ENCODE results near the gene MACROD2. TPM values are rescaled to one million over a fixed set of nuclear protein-coding genes. Genes with fewer than 3 reads are reported as not detected.

Gene MACROD2
- polyA plus RNA-seq, 1 donor (not counting 4 experiments of a cell fraction or from before 2014, with no cell fraction given), result 0.71 TPM

DNA sequence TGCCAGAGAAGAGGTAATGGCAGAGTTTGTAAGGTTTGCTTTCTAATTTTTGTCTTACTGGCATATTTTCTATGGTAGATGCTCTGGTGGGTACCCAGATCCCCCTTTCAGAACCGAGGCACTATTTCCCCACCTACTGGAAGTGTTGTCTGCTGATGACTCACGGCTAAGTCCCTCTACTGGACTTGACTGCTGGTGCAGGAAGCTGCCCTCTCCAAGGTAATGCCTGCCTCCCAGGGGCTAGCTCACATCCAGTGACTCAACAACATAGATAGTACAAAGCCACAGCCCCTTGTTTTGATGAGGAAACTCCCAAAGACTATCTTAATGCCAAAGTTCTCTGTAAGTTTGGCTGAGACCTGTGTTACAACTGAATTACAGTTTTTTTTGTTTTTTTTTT lies 627.5 kb downstream of the MACROD2 start:
- no peaks in the 10 kb centered on the region for H3K9me3 ChIP-seq (ENCODE audit: control insufficient read depth, low read depth, low read length)
- DNase-seq (ENCODE audit: low read depth, low spot score) (peak; percentile 44), FAIRE-seq (peak; percentile 93)
- no peaks in the 10 kb centered on the region for H3K9me1 ChIP-seq (ENCODE audit: control insufficient read depth, extremely low read depth, insufficient read depth, low read length)
- dilution Hi-C loops (cut with MboI; ENCODE audit: extremely low pct_ligation_motif_present, low sequenced_read_pairs), result no loop called here
- H3K9ac ChIP-seq (ENCODE audit: control insufficient read depth, extremely low read depth, insufficient read depth, low read length), result no peak overlapping the region
- H3K4me2 ChIP-seq (ENCODE audit: control insufficient read depth, extremely low read depth, insufficient read depth, low read depth, low read length), result no peak overlapping the region
- H3K4me1 ChIP-seq (ENCODE audit: control insufficient read depth, extremely low read depth, insufficient read depth, low read length), result peaks cover 6% of the 10 kb centered on the region
- H3K79me2 ChIP-seq (ENCODE audit: control insufficient read depth, insufficient read depth, low read length), result no peaks in the 10 kb centered on the region
- no peak overlapping the region for H2AFZ ChIP-seq (ENCODE audit: control insufficient read depth, low read length)
- no peaks in the 10 kb centered on the region for H4K20me1 ChIP-seq (ENCODE audit: control insufficient read depth, extremely low read depth, insufficient read depth, low read length)
- H3K27ac ChIP-seq (ENCODE audit: control insufficient read depth, insufficient read depth, low read length), result no peak overlapping the region
- H3K27me3 ChIP-seq (ENCODE audit: control insufficient read depth, extremely low read depth, insufficient read depth, low read length), result no peaks in the 10 kb centered on the region
- no peak overlapping the region for H3K4me3 ChIP-seq (ENCODE audit: control insufficient read depth in 2 of 3, extremely low read depth in 1 of 3, insufficient read depth in 2 of 3, low read depth in 1 of 3, low read length in 3 of 3)
- H3K36me3 ChIP-seq (ENCODE audit: control insufficient read depth in 2 of 2, extremely low read depth in 1 of 2, insufficient read depth in 2 of 2, low read length in 2 of 2), result no peaks in the 10 kb centered on the region
- TF ChIP-seq EZH2 (IDR thresholded peaks at IDR 0.05; ENCODE audit: low read length), result no peak
- TF ChIP-seq, protein P1, sequence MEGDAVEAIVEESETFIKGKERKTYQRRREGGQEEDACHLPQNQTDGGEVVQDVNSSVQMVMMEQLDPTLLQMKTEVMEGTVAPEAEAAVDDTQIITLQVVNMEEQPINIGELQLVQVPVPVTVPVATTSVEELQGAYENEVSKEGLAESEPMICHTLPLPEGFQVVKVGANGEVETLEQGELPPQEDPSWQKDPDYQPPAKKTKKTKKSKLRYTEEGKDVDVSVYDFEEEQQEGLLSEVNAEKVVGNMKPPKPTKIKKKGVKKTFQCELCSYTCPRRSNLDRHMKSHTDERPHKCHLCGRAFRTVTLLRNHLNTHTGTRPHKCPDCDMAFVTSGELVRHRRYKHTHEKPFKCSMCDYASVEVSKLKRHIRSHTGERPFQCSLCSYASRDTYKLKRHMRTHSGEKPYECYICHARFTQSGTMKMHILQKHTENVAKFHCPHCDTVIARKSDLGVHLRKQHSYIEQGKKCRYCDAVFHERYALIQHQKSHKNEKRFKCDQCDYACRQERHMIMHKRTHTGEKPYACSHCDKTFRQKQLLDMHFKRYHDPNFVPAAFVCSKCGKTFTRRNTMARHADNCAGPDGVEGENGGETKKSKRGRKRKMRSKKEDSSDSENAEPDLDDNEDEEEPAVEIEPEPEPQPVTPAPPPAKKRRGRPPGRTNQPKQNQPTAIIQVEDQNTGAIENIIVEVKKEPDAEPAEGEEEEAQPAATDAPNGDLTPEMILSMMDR (optimal IDR thresholded peaks at IDR 0.05 in 1 of 3, IDR thresholded peaks at IDR 0.05 in 1 of 3, conservative IDR thresholded peaks at IDR 0.05 in 1 of 3; ENCODE audit: extremely low read depth in 1 of 3, insufficient read depth in 2 of 3, low read length in 3 of 3), result peak; percentile 44 to 61 (median 61)

DNA sequence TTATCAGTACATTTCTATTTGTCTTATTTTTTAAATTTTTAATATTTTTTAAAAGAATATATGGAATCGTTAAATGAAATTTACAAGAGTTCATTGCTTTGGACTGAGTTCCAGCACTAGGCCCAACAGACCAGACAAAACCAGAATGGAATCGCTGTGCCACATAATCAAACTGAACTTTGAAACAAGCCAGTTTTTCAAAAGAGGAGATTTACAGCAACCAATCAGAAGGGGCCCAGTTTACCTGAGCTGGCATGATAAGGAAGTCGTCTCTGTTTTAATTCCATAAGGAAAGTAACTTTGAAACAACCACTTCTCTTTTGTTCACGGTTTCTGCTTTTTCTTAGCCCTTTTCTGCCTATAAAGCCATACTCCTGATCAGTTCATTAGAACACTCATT lies 635.7 kb downstream of the MACROD2 start:
- no peak for FAIRE-seq
- H3K27ac ChIP-seq (ENCODE audit: control insufficient read depth, insufficient read depth, low read length), result no peak overlapping the region
- dilution Hi-C loops (cut with MboI; ENCODE audit: extremely low pct_ligation_motif_present, low sequenced_read_pairs), result no loop called here

More for the DNA sequence above, 635.7 kb downstream of the MACROD2 start:
- Histone ChIP-seq H3K36me3 (ENCODE audit: control insufficient read depth in 2 of 2, extremely low read depth in 1 of 2, insufficient read depth in 2 of 2, low read length in 2 of 2) (no peaks in the 10 kb centered on the region), H2AFZ (ENCODE audit: control insufficient read depth, low read length) (no peak overlapping the region), H3K4me3 (ENCODE audit: control insufficient read depth in 2 of 3, extremely low read depth in 1 of 3, insufficient read depth in 2 of 3, low read depth in 1 of 3, low read length in 3 of 3) (no peak overlapping the region), H4K20me1 (ENCODE audit: control insufficient read depth, extremely low read depth, insufficient read depth, low read length) (no peaks in the 10 kb centered on the region), H3K79me2 (ENCODE audit: control insufficient read depth, insufficient read depth, low read length) (no peaks in the 10 kb centered on the region), H3K9me1 (ENCODE audit: control insufficient read depth, extremely low read depth, insufficient read depth, low read length) (no peaks in the 10 kb centered on the region), H3K9me3 (ENCODE audit: control insufficient read depth, low read depth, low read length) (no peaks in the 10 kb centered on the region), H3K4me2 (ENCODE audit: control insufficient read depth, extremely low read depth, insufficient read depth, low read depth, low read length) (no peak overlapping the region), H3K27me3 (ENCODE audit: control insufficient read depth, extremely low read depth, insufficient read depth, low read length) (no peaks in the 10 kb centered on the region), H3K4me1 (ENCODE audit: control insufficient read depth, extremely low read depth, insufficient read depth, low read length) (peaks cover 16% of the 10 kb centered on the region), H3K9ac (ENCODE audit: control insufficient read depth, extremely low read depth, insufficient read depth, low read length) (no peak overlapping the region)
- no peak for DNase-seq (ENCODE audit: low read depth, low spot score)
- no peak for TF ChIP-seq EZH2 (IDR thresholded peaks at IDR 0.05; ENCODE audit: low read length)
- TF ChIP-seq, protein P1 (optimal IDR thresholded peaks at IDR 0.05 in 1 of 3, IDR thresholded peaks at IDR 0.05 in 1 of 3, conservative IDR thresholded peaks at IDR 0.05 in 1 of 3; ENCODE audit: extremely low read depth in 1 of 3, insufficient read depth in 2 of 3, low read length in 3 of 3), result no peak
